ENCODE results near the gene G6PD. TPM values are rescaled to one million over a fixed set of nuclear protein-coding genes. Genes with fewer than 3 reads are reported as not detected.

The G6PD gene
- total RNA-seq, 1 experiment from 2014 or later: 68.7 TPM

DNA sequence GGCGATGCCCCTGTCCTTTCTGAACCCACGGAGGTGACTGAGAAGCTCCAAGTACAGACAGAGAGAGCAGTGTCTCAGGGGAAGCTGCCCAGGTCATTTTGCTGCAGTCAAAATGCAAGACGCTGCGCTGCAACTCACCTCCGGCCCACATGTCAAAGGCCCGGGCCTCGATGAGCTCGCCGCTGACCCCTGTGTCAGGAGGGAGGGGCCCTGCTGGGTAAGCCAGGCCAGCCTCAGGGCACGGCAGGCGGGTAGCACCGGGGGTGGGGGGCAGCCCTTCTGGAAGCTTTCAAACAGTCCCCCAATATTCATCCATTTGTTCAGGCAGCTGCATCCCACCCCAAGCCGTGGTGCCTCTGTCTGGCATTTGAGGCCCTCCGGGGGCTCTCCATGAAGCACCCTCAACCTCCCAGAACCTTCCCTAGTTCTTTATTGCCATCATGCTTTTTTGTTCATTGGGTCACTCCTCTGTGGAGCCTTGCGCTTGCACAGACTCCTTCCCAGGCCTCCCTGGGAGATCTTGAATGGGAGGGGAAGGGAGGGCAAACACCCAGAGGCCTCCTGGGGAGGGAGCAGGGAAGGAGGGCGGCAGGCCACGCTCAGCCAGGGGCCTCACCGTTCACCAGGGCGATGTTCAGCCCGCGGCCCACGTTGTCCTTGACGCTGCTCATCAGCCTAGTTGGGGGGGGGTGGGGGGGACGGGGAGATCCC is 38.8 kb downstream of the G6PD start:
- Histone ChIP-seq H2BK120ac (ENCODE audit: low read depth, low read length, poor library complexity, severe bottlenecking) (no peak overlapping the region), H4K5ac (ENCODE audit: insufficient read length, low read depth, low read length) (no peak overlapping the region), H3K9me3 (ENCODE audit: control insufficient read depth, low read depth, low read length) (peaks cover 15% of the 10 kb centered on the region), H3K18ac (ENCODE audit: insufficient read length, low read depth, low read length) (no peak overlapping the region), H3K79me2 (ENCODE audit: insufficient read depth, low read length) (no peaks in the 10 kb centered on the region), H2BK15ac (ENCODE audit: low read depth, low read length) (no peak overlapping the region), H3K4me1 (ENCODE audit: insufficient read depth, low read length) (no peaks in the 10 kb centered on the region), H4K8ac (replicated peaks; ENCODE audit: insufficient read length, low read depth, low read length) (no peak overlapping the region), H3K23ac (ENCODE audit: insufficient read length, low read depth, low read length) (no peak overlapping the region), H2BK5ac (ENCODE audit: insufficient read length, low read length) (no peak overlapping the region), H3K27me3 (ENCODE audit: insufficient read depth, low read length) (no peaks in the 10 kb centered on the region), H3K23me2 (ENCODE audit: insufficient read length, low read depth, low read length, poor library complexity, severe bottlenecking) (no peaks in the 10 kb centered on the region), H3K27ac (ENCODE audit: insufficient read length, low read depth, low read length) (no peak overlapping the region), H3K79me1 (ENCODE audit: insufficient read depth, low read depth, low read length, poor library complexity, severe bottlenecking) (no peaks in the 10 kb centered on the region), H3K9ac (ENCODE audit: extremely low read depth, insufficient read length, low read length) (no peak overlapping the region), H4K20me1 (ENCODE audit: control insufficient read depth, insufficient read depth, insufficient read length) (no peaks in the 10 kb centered on the region), H3K56ac (ENCODE audit: insufficient read length, low read depth, low read length) (no peak overlapping the region), H4K91ac (ENCODE audit: insufficient read length, low read depth, low read length) (no peak overlapping the region), H3T11ph (ENCODE audit: low read length) (no peak overlapping the region), H2AFZ (ENCODE audit: low read length) (no peak overlapping the region), H2BK20ac (ENCODE audit: low read depth, low read length, poor library complexity, severe bottlenecking) (no peak overlapping the region), H3K14ac (ENCODE audit: insufficient read depth, low read length) (no peak overlapping the region), H3K4ac (ENCODE audit: low read depth, low read length) (no peak overlapping the region), H2AK5ac (ENCODE audit: insufficient read length, low read length) (no peak overlapping the region), H3K4me2 (ENCODE audit: insufficient read depth, insufficient read length, low read length) (no peak overlapping the region), H2BK12ac (ENCODE audit: insufficient read length, low read depth, low read length) (no peak overlapping the region)
- Mint-ChIP-seq H3K9me3 (peaks cover 65 to 74% of the 10 kb centered on the region in 2 experiments), H3K27ac (no peak overlapping the region), H3K36me3 (ENCODE audit: insufficient read depth in 1 of 3, low read depth in 3 of 3) (peaks cover 30 to 44% (median 34%) of the 10 kb centered on the region in 3 experiments), H3K27me3 (ENCODE audit: low read depth) (no peaks in the 10 kb centered on the region; the same call in 1 of the 2 replicates), H3K4me1 (no peaks in the 10 kb centered on the region), H3K4me3 (no peak overlapping the region)
- DNase-seq: no peak
- TF ChIP-seq, protein P1, sequence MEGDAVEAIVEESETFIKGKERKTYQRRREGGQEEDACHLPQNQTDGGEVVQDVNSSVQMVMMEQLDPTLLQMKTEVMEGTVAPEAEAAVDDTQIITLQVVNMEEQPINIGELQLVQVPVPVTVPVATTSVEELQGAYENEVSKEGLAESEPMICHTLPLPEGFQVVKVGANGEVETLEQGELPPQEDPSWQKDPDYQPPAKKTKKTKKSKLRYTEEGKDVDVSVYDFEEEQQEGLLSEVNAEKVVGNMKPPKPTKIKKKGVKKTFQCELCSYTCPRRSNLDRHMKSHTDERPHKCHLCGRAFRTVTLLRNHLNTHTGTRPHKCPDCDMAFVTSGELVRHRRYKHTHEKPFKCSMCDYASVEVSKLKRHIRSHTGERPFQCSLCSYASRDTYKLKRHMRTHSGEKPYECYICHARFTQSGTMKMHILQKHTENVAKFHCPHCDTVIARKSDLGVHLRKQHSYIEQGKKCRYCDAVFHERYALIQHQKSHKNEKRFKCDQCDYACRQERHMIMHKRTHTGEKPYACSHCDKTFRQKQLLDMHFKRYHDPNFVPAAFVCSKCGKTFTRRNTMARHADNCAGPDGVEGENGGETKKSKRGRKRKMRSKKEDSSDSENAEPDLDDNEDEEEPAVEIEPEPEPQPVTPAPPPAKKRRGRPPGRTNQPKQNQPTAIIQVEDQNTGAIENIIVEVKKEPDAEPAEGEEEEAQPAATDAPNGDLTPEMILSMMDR (conservative IDR thresholded peaks at IDR 0.05): no peak
- no CpG with 5 or more reads among the region's 24 CpGs for WGBS (ENCODE audit: extremely low coverage, insufficient read length, low lambda C conversion rate)

Measured in H9 (cell line).